ENCODE measurements around the gene SERPIND1. TPM values are rescaled to one million over a fixed set of nuclear protein-coding genes. Genes with fewer than 3 reads are reported as not detected.

The SERPIND1 gene
- total RNA-seq, 1 donor: 0.09 TPM

GRCh38 chr22:20834725-20835124 lies 60.8 kb downstream of the SERPIND1 start:
- TF ChIP-seq CTCF (IDR thresholded peaks at IDR 0.05; ENCODE audit: insufficient read depth, low read length): no peak
- H3K4me3 ChIP-seq (ENCODE audit: low read depth, low read length): no peak overlapping the region

More at GRCh38 chr22:20834725-20835124, 60.8 kb downstream of the SERPIND1 start:
- DNase-seq (ENCODE audit: low read depth): no peak

Other genes with a start within 250 kb of the SERPIND1 start
- gene PI4KA, start 84.7 kb downstream of the SERPIND1 start, total RNA-seq (ENCODE audit: low replicate concordance): 34.8 and 49.9 TPM in 2 replicates
- 10.6 and 15.5 TPM in 2 replicates for gene SNAP29, start 84.9 kb downstream of the SERPIND1 start, total RNA-seq (ENCODE audit: low replicate concordance)
- gene CRKL, start 143.3 kb downstream of the SERPIND1 start, total RNA-seq (ENCODE audit: low replicate concordance): 35.0 and 44.7 TPM in 2 replicates
- 0.45 and 1.7 TPM in 2 replicates for gene AIFM3, start 193.1 kb downstream of the SERPIND1 start, total RNA-seq (ENCODE audit: low replicate concordance)
- 27.2 and 53.5 TPM in 2 replicates for gene LZTR1, start 208.2 kb downstream of the SERPIND1 start, total RNA-seq (ENCODE audit: low replicate concordance)
- gene THAP7, start 228.0 kb downstream of the SERPIND1 start, total RNA-seq (ENCODE audit: low replicate concordance): 20.0 and 21.8 TPM in 2 replicates
- gene P2RX6, start 241.1 kb downstream of the SERPIND1 start, total RNA-seq (ENCODE audit: low replicate concordance): 0.63 and 5.9 TPM in 2 replicates